HG03045 (cell line): ENCODE results near the gene MAPK1.
"Not testable (repeated sequence)": the region's sequence is repeated elsewhere in the genome, so short reads cannot be mapped to it uniquely, and the experiment has no call there.

Experiments
- ATAC-seq: cut with Tn5 transposase; IDR thresholded peaks from one replicate; pipeline ENCODE4 v1.9.1; 2021; ENCODE audit warnings: mild to moderate bottlenecking, moderate library complexity; ENCODE audit not compliant: unreplicated experiment

MAPK1 gene

GRCh38 chr22:21759646-21760376, 107.6 kb downstream of the MAPK1 start:
- ATAC-seq, result no peak

GRCh38 chr22:21759093-21759492, 108.4 kb downstream of the MAPK1 start:
- ATAC-seq, result no peak

GRCh38 chr22:21758091-21758864, 109.2 kb downstream of the MAPK1 start:
- no peak for ATAC-seq

GRCh38 chr22:21755851-21756284, 111.6 kb downstream of the MAPK1 start:
- ATAC-seq, result no peak

GRCh38 chr22:21754523-21754922, 112.9 kb downstream of the MAPK1 start:
- ATAC-seq, result no peak

GRCh38 chr22:21753374-21754111, 113.9 kb downstream of the MAPK1 start:
- no peak for ATAC-seq

GRCh38 chr22:21752276-21752675, 115.2 kb downstream of the MAPK1 start:
- ATAC-seq, result no peak

- no peak for ATAC-seq
Observed at GRCh38 chr22:21745948-21746347, 121.5 kb downstream of the MAPK1 start.

GRCh38 chr22:21744917-21745316, 122.5 kb downstream of the MAPK1 start:
- not testable (repeated sequence) for ATAC-seq

- no peak for ATAC-seq
Observed at GRCh38 chr22:21741790-21742189, 125.7 kb downstream of the MAPK1 start.

- ATAC-seq, result no peak
Observed at GRCh38 chr22:21741059-21741458, 126.4 kb downstream of the MAPK1 start.

- no peak for ATAC-seq
Observed at GRCh38 chr22:21739828-21740377, 127.5 kb downstream of the MAPK1 start.

- no peak for ATAC-seq
Observed at GRCh38 chr22:21738966-21739365, 128.5 kb downstream of the MAPK1 start.

GRCh38 chr22:21738081-21738480, 129.4 kb downstream of the MAPK1 start:
- no peak for ATAC-seq

- ATAC-seq, result no peak
Observed at GRCh38 chr22:21736948-21737347, 130.5 kb downstream of the MAPK1 start.

GRCh38 chr22:21736084-21736642, 131.3 kb downstream of the MAPK1 start:
- ATAC-seq, result no peak

GRCh38 chr22:21735200-21736083, 132.0 kb downstream of the MAPK1 start, which contains the start of gene YPEL1:
YPEL1 (minus strand) TSS chr22:21735794; CDS start chr22:21710744, 25,050 bp downstream.
- ATAC-seq, result peak; percentile 87

- ATAC-seq, result no peak
Observed at GRCh38 chr22:21734540-21735199, 132.8 kb downstream of the MAPK1 start.

GRCh38 chr22:21731503-21731902, 135.9 kb downstream of the MAPK1 start:
- ATAC-seq, result no peak
